GM18520 (cell line): ENCODE data around the gene SCGB3A1.

Source experiments
- ATAC-seq: cut with Tn5 transposase; IDR thresholded peaks from one replicate; pipeline ENCODE4 v1.9.1; 2021; ENCODE audit not compliant: unreplicated experiment

SCGB3A1 gene

DNA sequence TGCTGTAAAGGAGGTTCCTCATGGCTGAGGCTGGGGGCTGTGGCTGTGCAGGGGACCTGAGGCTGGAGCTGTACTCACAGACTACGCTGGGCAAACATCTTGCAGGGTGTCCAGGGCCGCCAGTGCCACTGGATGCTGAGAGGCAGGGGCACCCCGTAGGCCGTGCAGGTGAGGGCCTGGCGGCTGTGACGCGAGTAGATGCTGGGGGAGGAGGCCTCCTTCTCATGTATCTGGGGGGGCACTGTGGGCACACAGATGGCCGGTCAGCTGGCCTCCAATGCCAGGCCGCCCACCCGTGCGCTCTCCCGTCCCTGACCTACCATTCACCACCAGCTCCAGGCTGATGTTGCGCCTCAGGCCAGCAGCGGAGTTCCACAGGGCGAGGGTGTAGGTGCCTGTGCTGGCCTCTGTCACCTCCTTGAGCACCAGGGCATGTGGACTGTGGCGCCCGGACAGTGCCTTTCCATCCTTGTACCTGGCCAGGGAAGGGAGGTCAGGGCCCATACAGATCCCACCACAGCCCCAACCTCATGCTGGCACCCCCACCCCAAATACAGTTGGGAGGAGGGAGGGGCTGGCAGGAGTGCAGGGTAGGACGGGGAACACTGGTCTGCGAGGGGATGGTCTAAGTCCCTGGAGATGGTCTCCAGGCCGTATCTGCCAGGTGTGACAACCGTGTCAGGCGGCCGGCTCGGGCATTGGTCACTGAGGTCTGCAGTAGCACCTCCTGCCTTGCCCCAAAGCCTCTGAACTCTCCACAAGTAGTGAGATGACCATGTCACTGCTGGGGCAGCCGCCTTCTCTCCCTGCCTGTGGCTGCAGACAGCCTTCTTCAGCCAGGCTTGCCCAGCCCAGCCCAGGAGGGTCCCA, 34.7 kb upstream of the SCGB3A1 start:
- ATAC-seq, result no peak

DNA sequence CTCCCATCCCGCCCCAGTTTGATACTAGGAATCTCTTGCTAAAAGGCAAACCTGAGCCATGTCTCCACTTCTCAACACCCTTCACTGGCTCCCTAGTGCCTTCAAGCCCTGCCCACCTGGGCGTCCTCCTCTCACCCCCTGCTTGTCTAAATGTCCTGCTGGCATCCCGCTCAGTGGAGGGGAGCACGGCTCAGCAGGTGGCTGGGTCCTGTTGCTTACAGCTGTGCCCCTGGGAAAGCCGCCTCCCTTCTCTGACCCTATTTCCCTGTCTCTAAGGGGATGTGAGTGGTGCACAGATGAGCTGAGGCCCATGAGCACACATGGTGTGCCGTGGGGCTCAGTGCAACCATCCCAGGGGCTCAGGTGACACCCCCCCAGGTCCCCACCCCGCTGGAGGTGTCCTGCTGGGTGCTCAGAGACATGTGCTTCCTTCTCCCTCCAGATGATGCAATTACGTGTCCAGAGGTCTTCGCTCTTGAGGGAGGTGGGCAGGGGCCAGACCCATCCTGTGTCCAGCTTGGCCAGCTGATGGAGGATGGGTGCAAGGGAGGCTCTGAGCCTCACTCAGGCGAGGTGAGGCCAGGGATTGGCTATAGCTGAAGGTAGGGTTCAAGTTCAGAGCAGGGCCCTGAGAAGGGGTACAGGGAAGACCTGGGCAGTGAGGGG, 34.0 kb upstream of the SCGB3A1 start:
- no peak for ATAC-seq

DNA sequence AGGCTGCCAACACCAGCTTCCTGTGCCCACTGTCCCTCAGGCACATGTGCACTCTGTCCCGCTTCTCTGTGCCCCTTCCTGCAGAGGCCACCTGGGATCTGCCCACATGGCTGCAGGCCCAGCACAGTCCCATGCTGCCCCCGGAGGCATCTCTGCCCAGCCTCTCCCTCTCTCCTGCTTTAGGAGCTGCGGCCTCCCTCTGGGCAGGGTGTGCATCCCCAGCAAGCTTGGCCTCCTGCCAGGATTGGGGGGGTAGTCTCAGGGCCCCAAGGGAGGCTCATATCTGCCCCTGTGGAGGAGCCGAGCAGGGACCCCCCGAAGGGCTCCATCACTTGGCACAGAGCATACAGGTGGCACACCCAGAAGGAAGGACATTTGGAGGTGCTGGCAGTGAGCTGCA, 33.3 kb upstream of the SCGB3A1 start:
- ATAC-seq, result no peak

DNA sequence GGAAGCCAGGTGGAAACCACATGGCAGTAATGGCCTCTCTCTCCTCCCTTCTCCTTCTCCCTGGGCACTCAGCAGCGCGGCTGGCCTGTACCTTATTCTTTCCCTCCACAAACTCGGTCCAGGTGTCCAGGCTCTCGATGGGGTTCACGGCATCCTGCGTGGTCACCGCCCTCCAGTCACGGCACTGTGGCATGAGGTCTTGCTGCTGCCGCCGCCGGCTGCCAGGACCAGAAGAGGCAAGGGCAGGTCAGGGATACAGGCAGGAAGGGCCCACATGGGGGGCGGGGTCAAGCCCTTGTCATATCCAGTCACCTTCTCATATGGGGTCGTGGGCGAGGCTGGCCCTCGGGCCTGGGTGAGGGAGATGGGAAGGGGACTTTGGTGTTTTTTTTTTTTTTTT, 32.5 kb upstream of the SCGB3A1 start:
- ATAC-seq, result no peak

DNA sequence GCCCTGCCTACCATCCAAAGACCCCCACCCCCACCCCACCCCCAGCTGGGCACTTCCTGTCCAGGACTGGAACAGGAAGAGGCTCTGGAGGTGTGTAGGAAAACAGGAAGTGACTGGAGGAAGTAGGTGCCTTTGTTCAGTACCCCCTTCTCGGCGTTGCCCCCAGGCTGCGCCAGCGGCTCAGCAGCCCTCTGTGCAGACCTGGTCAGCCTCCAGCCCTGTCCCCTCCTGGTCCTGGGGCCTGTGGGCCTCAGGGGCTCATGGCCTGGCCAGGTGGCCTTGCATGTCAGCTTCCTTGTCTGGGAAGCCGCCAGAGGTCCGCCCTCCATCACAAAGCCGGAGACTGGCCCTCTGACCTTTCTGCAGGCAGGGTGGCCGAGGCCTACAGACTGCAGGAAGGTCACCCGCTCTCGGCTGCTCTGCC, 32.1 kb upstream of the SCGB3A1 start:
- no peak for ATAC-seq

DNA sequence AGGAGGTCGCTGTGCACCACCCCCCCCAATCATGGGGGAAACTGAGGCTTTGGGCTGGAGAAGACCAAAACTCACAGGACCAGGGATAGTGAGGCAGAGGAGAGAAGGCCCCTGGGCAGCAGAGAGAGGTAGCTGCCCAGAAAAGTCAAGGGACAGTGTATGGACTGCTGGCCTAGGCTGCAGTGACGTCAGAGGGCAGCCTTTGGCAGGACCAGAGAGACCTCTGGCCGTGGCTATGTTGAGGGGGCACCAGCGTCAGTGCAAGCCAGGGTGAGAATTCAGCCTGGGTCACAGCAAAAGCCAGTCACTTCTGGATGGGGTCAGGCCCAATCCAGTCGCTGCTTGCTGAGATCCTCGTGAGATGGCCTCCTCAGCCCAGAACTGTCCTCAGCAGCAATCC, 31.6 kb upstream of the SCGB3A1 start:
- ATAC-seq, result no peak

DNA sequence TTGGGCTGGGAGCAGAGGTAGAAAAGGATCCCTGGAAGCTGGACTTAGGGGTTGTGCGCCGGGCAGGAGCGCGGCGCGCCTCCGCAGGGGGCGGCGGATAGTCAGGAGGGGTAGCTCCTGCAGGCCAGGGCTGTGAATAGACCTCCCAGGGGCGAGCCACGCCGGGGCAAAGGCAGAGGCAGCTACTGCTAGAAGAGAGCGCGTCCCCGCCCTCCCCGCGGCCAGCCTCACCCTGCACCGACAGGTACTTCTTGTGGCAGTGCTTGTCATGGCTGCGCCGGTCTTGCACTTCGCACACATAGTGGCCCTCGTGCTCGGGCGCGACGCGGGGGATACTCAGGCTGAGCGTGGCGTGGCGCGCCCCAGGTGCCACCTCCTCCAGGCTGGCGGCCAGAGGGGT, 30.0 kb upstream of the SCGB3A1 start:
- no peak for ATAC-seq

DNA sequence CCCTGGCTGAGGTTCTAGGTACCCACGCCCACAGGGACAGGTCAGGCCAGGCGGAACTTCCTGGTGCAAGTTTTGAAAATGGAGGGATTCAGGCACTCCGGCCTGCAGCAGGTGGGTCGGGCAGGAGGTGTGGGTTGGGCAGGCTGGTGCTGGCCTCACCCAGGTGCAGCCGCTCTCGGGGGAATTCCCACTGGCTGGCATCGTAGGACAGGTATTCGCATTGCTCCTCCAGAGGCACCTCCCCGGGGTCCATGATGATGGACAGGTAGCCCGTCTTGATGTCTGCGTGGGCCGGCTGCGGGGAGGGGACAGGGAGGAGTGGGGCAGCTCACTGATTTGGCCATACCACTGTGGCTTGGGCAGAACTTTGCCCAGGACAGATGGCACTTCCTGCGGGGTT, 28.7 kb upstream of the SCGB3A1 start:
- no peak for ATAC-seq

DNA sequence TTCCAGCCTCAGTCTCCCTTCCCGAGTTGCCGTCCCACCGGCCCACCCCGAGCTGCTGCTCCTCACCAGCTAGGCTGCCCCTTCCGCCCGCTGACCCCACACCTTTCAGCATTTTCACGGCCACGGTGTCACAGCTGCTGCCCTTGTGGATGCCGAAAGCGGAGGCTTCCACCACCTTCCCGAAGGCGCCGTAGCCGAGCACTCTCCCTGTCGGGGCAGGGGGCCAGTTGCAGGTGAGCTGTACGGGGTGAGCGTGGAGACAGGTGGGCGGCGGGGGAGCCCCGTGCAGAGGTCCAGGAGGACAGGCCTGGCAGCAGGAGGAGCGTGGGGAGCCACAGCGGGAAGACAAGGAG, 28.2 kb upstream of the SCGB3A1 start:
- no peak for ATAC-seq

DNA sequence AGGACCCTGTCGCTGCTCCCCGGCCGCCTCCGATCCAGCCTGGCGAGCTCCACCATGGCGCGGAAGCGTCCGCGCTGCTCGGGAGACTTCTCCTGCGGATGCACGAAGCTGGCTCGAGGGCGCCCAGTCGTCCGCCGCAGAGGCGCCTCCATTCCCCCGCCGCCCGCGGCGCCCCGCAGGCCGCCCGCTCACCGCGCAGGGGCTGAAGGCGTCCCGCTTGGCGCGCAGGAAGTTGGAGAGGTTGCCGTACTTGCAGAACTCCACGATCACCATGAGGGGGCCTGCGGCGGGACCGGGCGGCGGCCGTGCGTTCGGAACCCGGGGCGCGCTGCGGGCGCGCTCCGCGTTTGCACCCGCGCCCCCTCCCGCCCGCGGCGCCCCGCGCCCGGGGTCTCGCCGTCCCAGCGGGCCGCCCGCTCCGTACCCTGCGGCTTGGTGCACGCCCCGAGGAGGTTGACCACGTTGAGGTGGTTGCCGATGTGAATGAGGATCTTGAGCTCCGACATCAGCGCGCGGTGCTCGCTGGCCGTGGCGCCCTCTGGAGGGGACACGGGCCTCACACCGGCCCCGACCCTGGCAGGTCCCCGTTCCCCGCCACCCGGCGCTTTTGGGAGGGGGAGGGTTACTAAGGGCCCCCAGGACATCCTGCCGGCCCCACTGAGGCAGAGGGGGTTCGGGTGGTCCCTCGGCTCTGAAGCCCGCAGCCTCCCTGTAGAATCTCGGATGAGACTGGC, 27.7 kb upstream of the SCGB3A1 start:
- ATAC-seq, result no peak

DNA sequence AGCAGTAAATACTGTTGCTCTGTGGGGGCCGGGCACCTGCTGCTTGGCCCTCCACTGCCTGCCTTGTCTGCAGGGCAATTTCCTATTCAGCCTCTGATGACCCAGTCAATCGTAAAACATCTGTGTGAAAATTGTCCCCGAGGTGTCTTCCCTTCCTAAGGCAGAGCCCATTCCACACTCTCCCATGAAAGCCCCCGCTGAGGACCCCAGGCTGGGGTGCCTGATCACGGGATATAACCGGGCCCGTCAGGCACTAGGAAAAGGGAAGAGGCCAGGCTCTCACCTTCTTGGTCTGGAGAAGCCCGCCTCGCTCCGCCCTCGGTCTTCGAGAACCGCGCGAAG, 27.2 kb upstream of the SCGB3A1 start:
- ATAC-seq, result no peak

DNA sequence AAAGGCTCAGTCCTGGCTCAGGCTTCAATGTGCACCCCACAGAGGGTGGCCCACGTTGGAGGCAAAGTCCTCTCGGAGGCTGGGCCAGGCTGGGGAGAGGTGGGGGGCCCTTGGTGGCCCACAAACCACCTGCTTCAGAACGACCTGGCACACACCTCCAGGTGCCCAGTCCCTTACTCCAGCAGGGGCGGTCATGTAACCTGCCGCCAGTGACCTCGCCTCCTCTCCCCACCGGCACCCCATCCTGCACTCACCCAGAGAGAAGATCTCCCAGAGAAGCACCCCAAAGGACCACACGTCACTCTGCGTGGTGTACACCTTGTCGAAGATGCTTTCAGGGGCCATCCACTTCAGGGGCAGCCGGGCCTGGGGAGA, 22.5 kb upstream of the SCGB3A1 start:
- ATAC-seq, result no peak

DNA sequence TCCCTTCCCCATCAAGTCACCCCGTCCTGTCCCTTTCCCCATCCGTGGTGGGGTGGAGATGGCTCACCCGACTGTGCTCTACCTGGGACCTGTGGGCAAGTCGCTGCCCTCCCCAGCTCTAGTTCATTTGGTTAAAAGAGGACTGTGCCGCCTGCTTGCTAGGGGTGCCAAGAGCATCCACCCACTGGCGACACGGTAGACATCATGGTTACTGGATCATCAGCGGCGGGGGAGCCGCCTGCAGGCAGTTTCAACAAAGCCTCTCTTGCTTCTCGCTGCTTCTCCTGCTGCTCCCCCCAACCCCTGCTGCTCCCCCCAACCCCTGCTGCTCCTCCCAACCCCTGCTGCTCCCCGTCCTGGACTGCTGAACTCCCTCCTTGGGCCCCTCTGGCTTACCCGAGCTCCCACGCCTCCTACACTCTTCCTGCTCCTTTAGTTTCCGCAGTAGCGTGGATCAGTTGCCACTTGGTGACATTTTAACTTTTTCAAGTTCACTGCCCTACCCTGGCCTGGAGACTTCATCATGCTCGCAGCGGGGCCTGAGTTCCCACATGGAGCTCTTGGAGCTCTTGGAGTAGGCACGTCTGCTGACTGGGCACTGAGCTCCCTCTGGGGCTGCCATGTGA, 22.0 kb upstream of the SCGB3A1 start:
- ATAC-seq, result no peak

DNA sequence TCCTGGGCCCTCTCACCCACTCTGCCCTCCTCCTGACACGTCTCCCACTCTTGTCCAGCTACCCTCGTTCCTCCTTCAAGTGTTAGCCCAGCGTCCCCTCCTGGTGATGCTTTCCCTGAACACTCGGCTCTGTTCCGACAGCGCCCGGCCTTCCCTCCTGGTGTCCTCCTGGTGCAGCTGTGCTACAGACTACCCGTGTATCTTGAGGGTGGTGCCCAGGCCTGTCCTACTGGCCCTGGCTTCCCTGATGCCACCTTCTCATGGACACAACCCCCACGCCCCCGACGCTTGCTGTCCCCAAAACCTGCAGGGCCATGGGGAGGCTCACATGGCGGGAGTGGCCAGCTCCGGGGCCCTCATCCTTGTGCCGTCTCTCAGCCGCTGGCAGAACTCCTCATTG, 21.4 kb upstream of the SCGB3A1 start:
- no peak for ATAC-seq

DNA sequence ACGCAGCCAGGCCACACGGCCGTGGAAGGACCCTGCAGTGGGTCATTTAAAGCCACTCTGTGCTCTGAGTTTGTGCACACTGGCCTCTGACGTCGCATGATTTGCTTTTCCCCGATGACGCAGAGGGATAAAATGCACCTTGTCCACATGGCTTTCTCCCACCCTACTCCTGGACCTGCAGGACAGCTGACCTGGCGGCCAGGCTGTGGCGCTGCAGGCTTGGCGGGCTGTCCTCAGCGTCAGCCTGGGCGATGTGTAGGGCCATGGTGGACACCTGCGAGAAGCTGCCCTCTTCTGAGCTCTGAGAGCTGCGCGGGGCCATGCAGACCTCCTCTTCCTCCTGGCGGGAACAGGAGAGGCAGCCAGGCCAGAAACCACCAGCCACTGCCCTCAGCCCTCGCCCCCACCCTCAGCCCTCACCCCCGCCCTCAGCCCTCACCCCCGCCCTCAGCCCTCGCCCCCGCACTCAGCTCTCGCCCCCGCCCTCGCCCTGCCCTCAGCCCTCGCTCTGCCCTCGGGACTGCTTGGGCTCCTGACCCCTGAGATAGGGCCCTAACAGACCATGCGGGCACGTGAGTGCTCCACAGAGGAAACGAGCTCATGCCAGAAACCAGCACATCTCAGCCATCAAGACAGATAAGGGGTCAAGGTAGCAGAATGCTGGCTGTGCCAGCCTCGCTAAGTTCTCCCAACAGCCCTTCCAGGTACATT, 20.0 kb upstream of the SCGB3A1 start:
- no peak for ATAC-seq

DNA sequence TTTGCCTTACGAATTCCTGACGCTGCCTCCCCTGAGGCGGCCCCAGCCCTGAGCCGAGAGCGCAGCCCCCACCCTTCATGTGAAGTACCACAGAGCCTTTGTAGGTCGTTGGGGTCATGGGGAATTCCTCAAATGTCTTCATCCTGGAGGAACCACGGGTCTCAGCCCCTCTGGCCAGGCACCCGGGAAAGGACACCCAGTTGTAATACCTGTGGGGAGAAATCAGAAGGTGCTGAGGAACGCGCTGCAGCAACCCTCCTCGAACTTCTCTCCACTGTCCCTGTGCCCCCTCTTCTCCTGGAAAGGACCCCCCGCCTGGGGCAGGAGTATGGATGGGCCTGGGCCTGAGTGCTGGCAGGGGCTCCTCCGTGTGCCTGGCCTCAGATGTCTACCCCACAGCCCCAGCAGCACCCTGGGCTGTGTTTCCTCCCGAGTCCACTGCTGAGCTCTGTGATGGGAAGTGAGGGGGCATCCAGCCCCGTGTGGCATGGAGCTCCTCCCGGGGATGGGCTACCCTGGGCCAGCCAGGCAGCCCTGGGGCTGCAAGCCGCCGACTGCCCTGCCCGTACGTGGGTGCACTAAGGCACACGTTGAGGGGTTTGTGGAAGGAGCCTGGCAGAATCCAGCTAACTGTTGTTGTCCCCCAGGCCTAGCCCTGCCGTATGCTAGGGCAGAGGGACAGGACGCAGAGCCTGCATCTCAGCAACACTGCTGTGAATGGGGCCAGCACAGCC, 18.7 kb upstream of the SCGB3A1 start:
- ATAC-seq, result no peak

DNA sequence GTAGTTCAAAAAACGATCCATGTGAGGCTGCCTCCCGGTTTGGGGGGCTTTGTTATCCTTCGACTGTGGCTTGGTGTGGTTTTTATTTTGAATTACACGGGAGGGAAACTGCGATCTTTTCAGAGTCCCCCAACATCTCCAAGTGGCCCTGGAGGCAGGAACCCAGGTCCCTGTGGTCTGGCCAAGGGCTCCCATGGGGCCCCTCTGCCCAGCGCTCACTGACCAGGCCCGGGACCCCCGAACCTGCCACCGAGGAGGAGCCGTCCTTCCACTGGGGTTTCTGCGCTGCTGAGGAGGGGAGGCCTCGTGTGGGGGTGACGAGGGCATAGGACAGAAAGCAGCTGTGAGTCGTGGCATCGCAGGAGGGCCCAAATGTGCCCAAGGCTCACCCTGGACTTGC, 18.1 kb upstream of the SCGB3A1 start:
- no peak for ATAC-seq

DNA sequence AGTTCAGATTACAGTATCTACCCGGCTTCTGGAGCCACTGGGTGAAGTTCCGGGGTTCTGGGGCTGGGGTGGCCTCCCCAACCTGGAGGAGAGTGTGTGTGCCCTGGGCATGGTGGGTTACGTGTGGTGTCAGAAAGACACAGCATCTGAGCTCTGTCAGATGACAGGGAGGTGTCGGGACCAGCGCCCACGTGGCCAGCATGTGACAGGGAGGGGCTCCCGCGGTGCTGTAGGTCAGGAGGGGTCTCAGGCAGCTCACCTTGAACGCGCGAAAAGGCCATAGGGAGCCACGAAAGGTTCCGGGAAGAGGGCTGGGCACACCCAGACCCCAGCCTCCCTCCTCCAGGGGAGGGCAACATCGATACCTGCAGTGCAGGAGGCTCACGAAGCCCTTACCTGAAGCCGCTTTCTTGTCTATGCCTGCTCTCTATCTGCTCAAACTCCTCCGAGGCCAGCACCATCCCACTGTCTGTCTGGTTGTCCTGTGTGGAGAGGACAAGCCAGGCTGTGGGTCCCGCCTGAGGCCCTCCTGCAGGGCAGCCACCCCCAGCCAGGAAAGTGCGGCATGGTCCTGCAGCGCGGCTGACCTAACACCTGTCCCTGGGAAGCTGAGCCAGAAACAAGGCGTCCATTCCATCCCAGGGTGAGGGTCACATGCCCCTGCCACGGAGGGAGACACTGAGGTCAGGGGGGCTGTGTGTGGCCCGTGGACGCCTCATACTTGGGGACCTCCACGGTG, 17.4 kb upstream of the SCGB3A1 start:
- ATAC-seq, result no peak

DNA sequence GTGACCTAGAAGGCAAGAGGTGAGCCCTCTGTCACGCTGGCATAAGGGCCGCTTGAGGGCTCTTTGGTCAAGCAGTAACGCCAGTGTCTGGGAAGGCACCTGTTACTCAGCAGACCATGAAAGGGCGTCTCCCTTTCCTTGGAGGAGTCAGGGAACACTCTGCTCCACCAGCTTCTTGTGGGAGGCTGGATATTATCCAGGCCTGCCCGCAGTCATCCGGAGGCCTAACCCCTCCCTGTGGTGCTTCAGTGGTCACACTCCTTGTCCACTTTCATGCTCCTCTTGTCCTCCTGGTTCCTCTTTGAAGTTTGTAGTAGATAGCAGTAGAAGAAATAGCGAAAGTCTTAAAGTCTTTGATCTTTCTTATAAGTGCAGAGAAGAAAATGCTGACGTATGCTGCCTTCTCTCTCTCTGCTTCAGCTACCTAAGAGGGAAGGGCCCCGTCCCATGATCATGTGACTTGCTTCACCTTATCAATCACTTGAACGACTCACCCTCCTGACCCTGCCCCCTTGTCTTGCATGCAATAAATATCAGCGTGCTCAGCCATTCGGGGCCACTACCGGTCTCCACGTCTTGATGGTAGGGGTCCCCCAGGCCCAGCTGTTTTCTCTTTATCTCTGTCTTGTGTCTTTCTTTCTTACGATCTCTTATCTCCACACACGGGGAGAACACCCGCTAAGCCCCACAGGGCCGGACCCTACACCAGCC, 16.7 kb upstream of the SCGB3A1 start:
- no peak for ATAC-seq
